ENCODE data around the gene CCDC148. TPM values are rescaled to one million over a fixed set of nuclear protein-coding genes. Genes with fewer than 3 reads are reported as not detected.

CCDC148 gene
- total and polyA plus RNA-seq, 2 experiments from 2014 or later = 1.2 to 1.8 TPM

- TF ChIP-seq NANOG (IDR thresholded peaks at IDR 0.05; ENCODE audit: borderline replicate concordance) = no peak
- TF ChIP-seq POLR2AphosphoS5 (IDR thresholded peaks at IDR 0.05; ENCODE audit: low read depth) = no peak
- TF ChIP-seq ZNF331 (CRISPR knock-in tag; IDR thresholded peaks at IDR 0.05; ENCODE audit: low read depth) = no peak
- TF ChIP-seq, protein P1, sequence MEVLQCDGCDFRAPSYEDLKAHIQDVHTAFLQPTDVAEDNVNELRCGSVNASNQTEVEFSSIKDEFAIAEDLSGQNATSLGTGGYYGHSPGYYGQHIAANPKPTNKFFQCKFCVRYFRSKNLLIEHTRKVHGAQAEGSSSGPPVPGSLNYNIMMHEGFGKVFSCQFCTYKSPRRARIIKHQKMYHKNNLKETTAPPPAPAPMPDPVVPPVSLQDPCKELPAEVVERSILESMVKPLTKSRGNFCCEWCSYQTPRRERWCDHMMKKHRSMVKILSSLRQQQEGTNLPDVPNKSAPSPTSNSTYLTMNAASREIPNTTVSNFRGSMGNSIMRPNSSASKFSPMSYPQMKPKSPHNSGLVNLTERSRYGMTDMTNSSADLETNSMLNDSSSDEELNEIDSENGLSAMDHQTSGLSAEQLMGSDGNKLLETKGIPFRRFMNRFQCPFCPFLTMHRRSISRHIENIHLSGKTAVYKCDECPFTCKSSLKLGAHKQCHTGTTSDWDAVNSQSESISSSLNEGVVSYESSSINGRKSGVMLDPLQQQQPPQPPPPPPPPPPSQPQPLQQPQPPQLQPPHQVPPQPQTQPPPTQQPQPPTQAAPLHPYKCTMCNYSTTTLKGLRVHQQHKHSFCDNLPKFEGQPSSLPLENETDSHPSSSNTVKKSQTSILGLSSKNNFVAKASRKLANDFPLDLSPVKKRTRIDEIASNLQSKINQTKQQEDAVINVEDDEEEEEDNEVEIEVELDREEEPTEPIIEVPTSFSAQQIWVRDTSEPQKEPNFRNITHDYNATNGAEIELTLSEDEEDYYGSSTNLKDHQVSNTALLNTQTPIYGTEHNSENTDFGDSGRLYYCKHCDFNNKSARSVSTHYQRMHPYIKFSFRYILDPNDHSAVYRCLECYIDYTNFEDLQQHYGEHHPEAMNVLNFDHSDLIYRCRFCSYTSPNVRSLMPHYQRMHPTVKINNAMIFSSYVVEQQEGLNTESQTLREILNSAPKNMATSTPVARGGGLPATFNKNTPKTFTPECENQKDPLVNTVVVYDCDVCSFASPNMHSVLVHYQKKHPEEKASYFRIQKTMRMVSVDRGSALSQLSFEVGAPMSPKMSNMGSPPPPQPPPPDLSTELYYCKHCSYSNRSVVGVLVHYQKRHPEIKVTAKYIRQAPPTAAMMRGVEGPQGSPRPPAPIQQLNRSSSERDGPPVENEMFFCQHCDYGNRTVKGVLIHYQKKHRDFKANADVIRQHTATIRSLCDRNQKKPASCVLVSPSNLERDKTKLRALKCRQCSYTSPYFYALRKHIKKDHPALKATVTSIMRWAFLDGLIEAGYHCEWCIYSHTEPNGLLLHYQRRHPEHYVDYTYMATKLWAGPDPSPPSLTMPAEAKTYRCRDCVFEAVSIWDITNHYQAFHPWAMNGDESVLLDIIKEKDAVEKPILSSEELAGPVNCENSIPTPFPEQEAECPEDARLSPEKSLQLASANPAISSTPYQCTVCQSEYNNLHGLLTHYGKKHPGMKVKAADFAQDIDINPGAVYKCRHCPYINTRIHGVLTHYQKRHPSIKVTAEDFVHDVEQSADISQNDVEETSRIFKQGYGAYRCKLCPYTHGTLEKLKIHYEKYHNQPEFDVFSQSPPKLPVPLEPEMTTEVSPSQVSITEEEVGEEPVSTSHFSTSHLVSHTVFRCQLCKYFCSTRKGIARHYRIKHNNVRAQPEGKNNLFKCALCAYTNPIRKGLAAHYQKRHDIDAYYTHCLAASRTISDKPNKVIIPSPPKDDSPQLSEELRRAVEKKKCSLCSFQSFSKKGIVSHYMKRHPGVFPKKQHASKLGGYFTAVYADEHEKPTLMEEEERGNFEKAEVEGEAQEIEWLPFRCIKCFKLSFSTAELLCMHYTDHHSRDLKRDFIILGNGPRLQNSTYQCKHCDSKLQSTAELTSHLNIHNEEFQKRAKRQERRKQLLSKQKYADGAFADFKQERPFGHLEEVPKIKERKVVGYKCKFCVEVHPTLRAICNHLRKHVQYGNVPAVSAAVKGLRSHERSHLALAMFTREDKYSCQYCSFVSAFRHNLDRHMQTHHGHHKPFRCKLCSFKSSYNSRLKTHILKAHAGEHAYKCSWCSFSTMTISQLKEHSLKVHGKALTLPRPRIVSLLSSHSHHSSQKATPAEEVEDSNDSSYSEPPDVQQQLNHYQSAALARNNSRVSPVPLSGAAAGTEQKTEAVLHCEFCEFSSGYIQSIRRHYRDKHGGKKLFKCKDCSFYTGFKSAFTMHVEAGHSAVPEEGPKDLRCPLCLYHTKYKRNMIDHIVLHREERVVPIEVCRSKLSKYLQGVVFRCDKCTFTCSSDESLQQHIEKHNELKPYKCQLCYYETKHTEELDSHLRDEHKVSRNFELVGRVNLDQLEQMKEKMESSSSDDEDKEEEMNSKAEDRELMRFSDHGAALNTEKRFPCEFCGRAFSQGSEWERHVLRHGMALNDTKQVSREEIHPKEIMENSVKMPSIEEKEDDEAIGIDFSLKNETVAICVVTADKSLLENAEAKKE (CRISPR knock-in tag; IDR thresholded peaks at IDR 0.05) = no peak
- TF ChIP-seq EZH2 (IDR thresholded peaks at IDR 0.05; ENCODE audit: low read depth, unreplicated experiment) = no peak
Observed at GRCh38 chr2:158174956-158175355, 281.6 kb downstream of the CCDC148 start (continued).

DNA sequence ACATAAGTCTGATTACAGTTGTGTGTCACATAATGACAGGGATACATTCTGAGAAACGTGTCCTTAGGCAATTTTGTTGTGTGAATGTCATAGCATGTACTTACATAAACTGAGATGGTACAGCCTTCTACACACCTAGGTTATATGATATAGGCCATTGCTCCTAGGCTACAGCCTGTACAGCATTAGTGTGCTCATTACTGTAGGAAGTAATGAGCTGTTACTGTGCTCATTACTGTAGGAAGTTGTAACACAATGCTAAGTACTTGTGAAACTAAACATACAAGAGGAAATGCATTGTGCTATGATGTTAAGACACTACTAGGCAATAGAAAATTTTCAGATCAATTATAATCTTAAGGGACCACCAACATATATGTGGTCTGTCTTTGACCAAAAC is 282.1 kb downstream of the CCDC148 start:
- Histone ChIP-seq H3K9me2 (ENCODE audit: insufficient read depth) (no peaks in the 10 kb centered on the region), H3F3A (replicated peaks; ENCODE audit: low read depth) (no peaks in the 10 kb centered on the region), H3K4me2 (no peak overlapping the region), H3K4me3 (no peak overlapping the region), H2AFZ (no peak overlapping the region), H3K79me2 (replicated peaks; ENCODE audit: insufficient read depth) (no peaks in the 10 kb centered on the region), H3K4me1 (ENCODE audit: insufficient read depth) (0 out of 2 replicates have a peak, but pooled peaks cover 7% of the 10 kb centered on the region), H3K36me3 (ENCODE audit: insufficient read depth) (no peaks in the 10 kb centered on the region), H4K20me1 (replicated peaks; ENCODE audit: insufficient read depth) (no peaks in the 10 kb centered on the region), H3K27ac (ENCODE audit: low read depth) (no peak overlapping the region), H3K27me3 (ENCODE audit: insufficient read depth) (no peaks in the 10 kb centered on the region)
- no peaks in the 10 kb centered on the region for H3K36me3 Mint-ChIP-seq (ENCODE audit: low read depth)
- peaks cover 3% of the 10 kb centered on the region for H3K4me1 Mint-ChIP-seq
- no peak overlapping the region for H3K4me3 Mint-ChIP-seq
- peaks cover 3% of the 10 kb centered on the region for H3K27me3 Mint-ChIP-seq (ENCODE audit: insufficient read depth, low read depth, poor library complexity)
- no peaks in the 10 kb centered on the region for H3K9me3 Mint-ChIP-seq
- H3K27ac Mint-ChIP-seq = no peak overlapping the region
- ATAC-seq (no peak), DNase-seq (ENCODE audit: low spot score) (no peak)
- TF ChIP-seq, protein P1 (CRISPR knock-in tag; IDR thresholded peaks at IDR 0.05) = no peak
- no peak for TF ChIP-seq ZNF114 (CRISPR knock-in tag; IDR thresholded peaks at IDR 0.05)
- TF ChIP-seq, protein P2, sequence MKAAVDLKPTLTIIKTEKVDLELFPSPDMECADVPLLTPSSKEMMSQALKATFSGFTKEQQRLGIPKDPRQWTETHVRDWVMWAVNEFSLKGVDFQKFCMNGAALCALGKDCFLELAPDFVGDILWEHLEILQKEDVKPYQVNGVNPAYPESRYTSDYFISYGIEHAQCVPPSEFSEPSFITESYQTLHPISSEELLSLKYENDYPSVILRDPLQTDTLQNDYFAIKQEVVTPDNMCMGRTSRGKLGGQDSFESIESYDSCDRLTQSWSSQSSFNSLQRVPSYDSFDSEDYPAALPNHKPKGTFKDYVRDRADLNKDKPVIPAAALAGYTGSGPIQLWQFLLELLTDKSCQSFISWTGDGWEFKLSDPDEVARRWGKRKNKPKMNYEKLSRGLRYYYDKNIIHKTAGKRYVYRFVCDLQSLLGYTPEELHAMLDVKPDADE (IDR thresholded peaks at IDR 0.05) = no peak
- no peak for TF ChIP-seq POLR2AphosphoS5 (IDR thresholded peaks at IDR 0.05; ENCODE audit: low read depth)
- no peak for TF ChIP-seq STAT1 (IDR thresholded peaks at IDR 0.05; ENCODE audit: unreplicated experiment)

Measured in GM23338 (cell line).